A549 treated with AZD9567 at 1 μM for 4 hours (cell line): ENCODE results near the gene KLHL36. TPM values are rescaled to one million over a fixed set of nuclear protein-coding genes. Genes with fewer than 3 reads are reported as not detected.

Experiments
- total RNA-seq: library from RNA; stranded (reverse); fragments of 200-300 nt; extraction: Qiagen RNA extraction; gene quantifications from 5 replicates; pipeline ENCODE4 v1.2.3, GENCODE V29; 2022; ENCODE audit not compliant: insufficient read depth

The KLHL36 gene
- 16.7 to 24.4 TPM (median 23.0 TPM) in 5 replicates for total RNA-seq

GRCh38 chr16:84647828-84648594 lies at the start of gene KLHL36:
Gene KLHL36 (plus strand): TSS chr16:84648511. CDS start chr16:84650868, 2,357 bp downstream.

DNA sequence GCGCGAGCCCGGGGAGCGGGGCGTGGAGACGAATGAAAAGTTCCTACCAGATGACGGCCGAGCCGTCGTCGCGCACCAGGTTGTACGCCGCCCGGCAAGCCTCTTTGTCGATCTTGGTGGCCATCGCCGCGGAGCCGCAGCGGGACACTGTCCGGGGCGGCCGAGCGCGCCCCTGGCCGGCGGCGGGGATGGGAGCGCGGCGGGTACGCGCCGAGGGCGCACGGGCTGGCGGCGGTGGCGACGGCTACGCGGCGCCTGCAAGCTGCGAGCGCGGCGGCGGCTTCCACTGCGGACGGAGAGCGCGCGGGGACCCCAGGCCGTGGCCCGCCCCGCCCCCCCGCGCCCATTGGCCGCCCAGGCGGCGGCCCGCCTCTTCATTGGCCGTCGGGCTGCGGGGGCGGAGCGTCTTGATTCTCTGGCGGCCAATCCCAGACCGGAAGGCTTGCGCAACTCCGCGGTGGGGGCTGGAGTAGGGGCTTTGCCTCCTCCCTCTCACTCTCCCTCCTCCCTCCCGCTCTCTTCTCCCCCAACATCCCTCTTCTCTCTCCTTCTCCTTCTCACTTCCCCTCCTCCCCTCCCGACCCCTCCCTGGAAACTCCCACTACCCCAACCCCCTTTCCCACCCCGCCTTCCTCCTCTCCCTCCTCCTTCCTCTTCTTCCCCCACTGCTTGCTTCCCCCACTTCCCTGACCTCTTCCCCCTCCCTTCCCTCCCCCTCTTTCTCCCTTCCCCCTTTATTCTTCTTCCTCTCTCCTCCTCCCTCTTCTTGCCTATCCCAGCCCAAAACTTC lies 30.3 kb upstream of the KLHL36 start, which contains the start of gene COTL1:
Gene COTL1 (minus strand): TSS at position 288 of the 790 bp plus-strand sequence. CDS start 164 bp downstream, at position 124.

DNA sequence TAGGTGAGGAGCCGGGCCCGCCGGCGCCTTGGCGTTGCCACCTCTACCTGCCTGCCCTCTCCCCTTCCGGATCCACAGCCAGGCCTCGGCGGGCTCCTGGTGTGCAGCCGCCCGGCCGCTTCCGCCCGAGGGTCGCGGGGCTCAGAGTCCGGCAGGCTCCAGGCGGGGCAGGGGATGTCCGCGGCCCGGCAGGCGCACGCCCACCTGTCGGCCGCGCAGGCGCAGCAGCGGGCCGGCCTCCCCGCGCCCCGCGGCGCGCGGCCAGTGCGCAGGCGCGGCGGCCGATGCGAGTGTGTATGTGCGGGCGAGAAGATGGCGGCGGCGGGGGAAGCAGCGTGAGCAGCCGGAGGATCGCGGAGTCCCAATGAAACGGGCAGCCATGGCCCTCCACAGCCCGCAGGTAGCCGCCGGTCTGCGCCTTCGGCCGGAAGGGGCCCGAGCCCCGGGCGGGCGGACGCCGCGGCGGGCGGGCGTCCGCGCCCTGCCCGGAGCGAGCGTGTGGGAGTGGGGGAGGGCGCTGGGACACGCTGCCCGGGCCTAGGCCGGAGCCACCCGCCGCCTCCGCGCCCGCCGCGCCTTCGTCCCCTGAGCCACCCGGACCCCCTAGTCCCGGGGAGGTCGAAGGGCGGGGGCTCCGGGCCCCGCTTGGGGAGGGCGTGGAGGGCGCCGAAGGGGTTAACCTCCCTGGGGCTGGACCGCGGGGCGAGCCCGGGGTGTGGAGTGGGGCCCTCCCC lies 51.6 kb downstream of the KLHL36 start, which contains the start of gene USP10:
Gene USP10 (plus strand): TSS at position 289 of the 734 bp plus-strand sequence. CDS start 91 bp downstream, at position 380.

Other genes starting within 250 kb of the KLHL36 start
- gene MEAK7, start 143.9 kb upstream of the KLHL36 start, total RNA-seq, result 43.3 to 69.6 TPM (median 48.0 TPM) in 5 replicates
- 413 to 553 TPM (median 475 TPM) in 5 replicates for gene COTL1, start 30.4 kb upstream of the KLHL36 start, total RNA-seq
- 70.3 to 86.4 TPM (median 81.9 TPM) in 5 replicates for gene USP10, start 51.5 kb downstream of the KLHL36 start, total RNA-seq
- 2.8 to 4.8 TPM (median 3.4 TPM) in 5 replicates for gene CRISPLD2, start 171.5 kb downstream of the KLHL36 start, total RNA-seq